Muscle layer of colon (tissue), 2 donors: Measurements from ENCODE around the gene OR6S1.
"Not testable (repeated sequence)": the region's sequence is repeated elsewhere in the genome, so short reads cannot be mapped to it uniquely, and the experiment has no call there.

Experiments used
- H3K27ac ChIP-seq: one replicate; pipeline ENCODE4 v1.7.0; 2013; ENCODE audit warnings: low read depth, mild to moderate bottlenecking, low read length, moderate library complexity
- H3K27me3 ChIP-seq, 2 donors: one replicate each; pipeline ENCODE4 v1.7.0; 2013; ENCODE audit warnings: low read length in 2 of 2, mild to moderate bottlenecking in 2 of 2; ENCODE audit not compliant: insufficient read depth in 2 of 2, control insufficient read depth in 1 of 2
- H3K36me3 ChIP-seq: one replicate; pipeline ENCODE4 v1.7.0; 2013; ENCODE audit warnings: mild to moderate bottlenecking, low read length; ENCODE audit not compliant: insufficient read depth
- H3K4me1 ChIP-seq: one replicate; pipeline ENCODE4 v1.7.0; 2013; ENCODE audit warnings: mild to moderate bottlenecking, low read length; ENCODE audit not compliant: insufficient read depth
- H3K4me3 ChIP-seq, 2 donors: one replicate each; pipeline ENCODE4 v1.7.0; 2013; ENCODE audit warnings: low read length in 2 of 2, low read depth in 1 of 2, mild to moderate bottlenecking in 1 of 2, moderate library complexity in 1 of 2
- H3K9ac ChIP-seq: one replicate; pipeline ENCODE4 v1.7.0; 2013; ENCODE audit warnings: low read length
- H3K9me3 ChIP-seq: one replicate; pipeline ENCODE4 v1.7.0; 2013; ENCODE audit warnings: mild to moderate bottlenecking, low read length
- donor health status: abdominal sarcoma.
- donor health status: Adenocarcinoma of cecum.

Gene OR6S1

GRCh38 chr14:20645481-20645880 lies 4.0 kb upstream of the OR6S1 start:
- no peak overlapping the region for H3K9ac ChIP-seq
- H3K4me1 ChIP-seq: no peaks in the 10 kb centered on the region
- no peaks in the 10 kb centered on the region for H3K9me3 ChIP-seq
- no peak overlapping the region for H3K27ac ChIP-seq
- H3K27me3 ChIP-seq: no peaks in the 10 kb centered on the region
- H3K36me3 ChIP-seq: no peaks in the 10 kb centered on the region
- no peak overlapping the region for H3K4me3 ChIP-seq

- no peak overlapping the region for H3K27ac ChIP-seq
- no peaks in the 10 kb centered on the region for H3K27me3 ChIP-seq
- no peaks in the 10 kb centered on the region for H3K4me1 ChIP-seq
- H3K4me3 ChIP-seq: no peak overlapping the region
- no peak overlapping the region for H3K9ac ChIP-seq
- H3K36me3 ChIP-seq: no peaks in the 10 kb centered on the region
- no peaks in the 10 kb centered on the region for H3K9me3 ChIP-seq
Observed at GRCh38 chr14:20644520-20644919, 3.0 kb upstream of the OR6S1 start.

GRCh38 chr14:20642755-20643154 lies 1.3 kb upstream of the OR6S1 start:
- not testable (repeated sequence) for H3K36me3 ChIP-seq, H3K27ac ChIP-seq, H3K27me3 ChIP-seq, H3K9ac ChIP-seq, H3K4me1 ChIP-seq, H3K4me3 ChIP-seq, H3K9me3 ChIP-seq

DNA sequence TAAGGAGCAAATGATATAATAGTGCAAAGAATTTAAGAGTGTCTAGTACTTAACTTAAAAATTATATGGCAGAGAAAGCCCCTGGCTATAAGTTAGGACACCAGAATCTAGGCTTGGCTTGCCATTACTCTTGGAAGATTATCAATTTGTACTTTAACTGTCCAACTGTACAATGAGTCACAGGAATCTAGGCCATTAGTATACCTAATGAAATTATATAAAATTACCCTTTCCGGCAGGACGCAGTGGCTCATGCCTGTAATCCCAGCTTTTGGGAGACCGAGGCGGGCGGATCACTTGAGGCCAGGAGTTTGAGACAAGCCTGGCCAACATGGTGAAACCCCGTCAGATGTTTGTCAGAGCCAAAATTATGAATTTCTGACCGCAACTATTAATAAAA lies 691 bp upstream of the OR6S1 start:
- Histone ChIP-seq H3K9me3 (no peaks in the 10 kb centered on the region), H3K4me1 (no peaks in the 10 kb centered on the region), H3K9ac (no peak overlapping the region), H3K4me3 (no peak overlapping the region), H3K27me3 (no peaks in the 10 kb centered on the region), H3K27ac (no peak overlapping the region), H3K36me3 (no peaks in the 10 kb centered on the region)

GRCh38 chr14:20632831-20633691 lies 8.4 kb downstream of the OR6S1 start:
- Histone ChIP-seq H3K4me1 (peaks cover 18% of the 10 kb centered on the region), H3K9me3 (no peaks in the 10 kb centered on the region), H3K9ac (no peak overlapping the region), H3K27me3 (peaks cover 0 to 13% of the 10 kb centered on the region in 2 donors), H3K36me3 (no peaks in the 10 kb centered on the region), H3K27ac (no peak overlapping the region), H3K4me3 (peak overlapping the region; percentile 21 to 64)

DNA sequence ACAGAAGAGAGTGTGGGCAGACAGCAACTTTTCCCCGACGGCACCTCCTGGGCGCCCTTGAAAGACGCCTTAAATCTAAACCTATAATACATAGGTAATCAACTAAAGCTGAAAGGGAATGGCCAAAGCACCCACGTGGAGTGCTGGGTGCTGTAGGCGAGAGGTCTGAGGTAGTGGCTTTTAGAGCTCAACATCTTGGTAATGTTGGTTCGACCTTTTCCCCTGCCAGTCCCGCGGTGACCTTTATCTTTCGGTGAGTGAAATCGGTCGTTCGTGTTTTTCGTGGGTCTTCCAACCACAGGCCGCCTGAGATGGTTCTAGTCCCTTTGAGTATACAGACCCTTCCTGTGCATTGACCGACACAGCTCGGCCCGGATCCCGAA lies 9.1 kb downstream of the OR6S1 start:
- H3K9ac ChIP-seq: no peak overlapping the region

GRCh38 chr14:20631880-20632389 lies 9.6 kb downstream of the OR6S1 start:
- Histone ChIP-seq H3K4me1 (peaks cover 18% of the 10 kb centered on the region), H3K27ac (no peak overlapping the region), H3K9me3 (no peaks in the 10 kb centered on the region), H3K4me3 (peak overlapping the region in 1 of 2 donors; percentile 32), H3K27me3 (peaks cover 0 to 13% of the 10 kb centered on the region in 2 donors), H3K36me3 (no peaks in the 10 kb centered on the region), H3K9ac (no peak overlapping the region)

More for the DNA sequence above, 9.1 kb downstream of the OR6S1 start:
- H3K27ac ChIP-seq: no peak overlapping the region
- H3K27me3 ChIP-seq: peaks cover 0 to 13% of the 10 kb centered on the region in 2 donors
- H3K4me3 ChIP-seq: peak overlapping the region in 1 of 2 donors; percentile 64
- no peaks in the 10 kb centered on the region for H3K9me3 ChIP-seq
- H3K36me3 ChIP-seq: no peaks in the 10 kb centered on the region
- peaks cover 18% of the 10 kb centered on the region for H3K4me1 ChIP-seq

DNA sequence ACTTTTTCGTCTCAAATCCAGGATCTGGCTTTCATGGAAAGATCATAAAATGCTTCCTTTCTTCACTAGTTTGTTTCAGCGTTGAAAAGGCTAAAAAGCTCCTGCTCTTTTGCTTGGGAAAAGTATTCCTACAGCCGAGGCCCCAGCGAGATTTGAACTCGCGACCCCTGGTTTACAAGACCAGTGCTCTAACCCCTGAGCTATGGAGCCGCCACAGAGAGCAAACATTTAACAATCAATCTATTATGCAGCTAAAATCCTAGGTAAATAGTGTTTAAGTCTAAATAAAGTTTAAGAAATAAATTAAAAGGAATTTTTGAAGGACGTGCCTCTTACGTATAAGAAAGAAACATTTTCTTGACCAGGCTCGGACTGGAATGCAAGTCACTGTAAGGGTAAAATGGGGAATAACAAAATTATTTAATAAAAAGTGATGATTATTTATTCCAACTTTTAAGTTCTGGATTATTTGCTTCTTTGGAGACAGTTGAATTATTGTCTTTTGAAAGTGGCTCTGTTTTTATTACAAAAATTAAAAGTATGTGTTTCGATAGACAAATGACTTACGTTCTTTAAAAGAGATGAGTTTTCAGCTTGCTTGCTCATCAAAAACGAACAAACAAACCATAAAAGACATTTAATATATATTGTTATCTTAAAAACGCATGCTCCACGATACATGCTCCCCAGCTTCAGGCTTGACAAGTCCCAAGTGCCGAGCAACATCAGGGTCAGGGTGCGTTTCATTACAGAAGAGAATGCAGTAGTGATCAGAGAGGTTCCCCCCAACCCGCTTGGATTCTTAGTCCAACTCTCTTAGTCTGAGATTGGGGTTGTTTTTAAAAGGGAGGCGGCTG lies 10.2 kb downstream of the OR6S1 start:
- Histone ChIP-seq H3K9me3 (no peaks in the 10 kb centered on the region), H3K4me1 (peaks cover 18% of the 10 kb centered on the region), H3K4me3 (peak overlapping the region in 1 of 2 donors; percentile 52), H3K36me3 (no peaks in the 10 kb centered on the region), H3K27ac (no peak overlapping the region), H3K9ac (no peak overlapping the region), H3K27me3 (peaks cover 0 to 13% of the 10 kb centered on the region in 2 donors)

- Histone ChIP-seq H3K36me3 (no peaks in the 10 kb centered on the region), H3K9ac (no peak overlapping the region), H3K27ac (no peak overlapping the region), H3K4me1 (peaks cover 18% of the 10 kb centered on the region), H3K9me3 (no peaks in the 10 kb centered on the region), H3K27me3 (peaks cover 0 to 13% of the 10 kb centered on the region in 2 donors), H3K4me3 (peak overlapping the region in 1 of 2 donors; percentile 52)
Observed at GRCh38 chr14:20630340-20631022, 11.0 kb downstream of the OR6S1 start.

DNA sequence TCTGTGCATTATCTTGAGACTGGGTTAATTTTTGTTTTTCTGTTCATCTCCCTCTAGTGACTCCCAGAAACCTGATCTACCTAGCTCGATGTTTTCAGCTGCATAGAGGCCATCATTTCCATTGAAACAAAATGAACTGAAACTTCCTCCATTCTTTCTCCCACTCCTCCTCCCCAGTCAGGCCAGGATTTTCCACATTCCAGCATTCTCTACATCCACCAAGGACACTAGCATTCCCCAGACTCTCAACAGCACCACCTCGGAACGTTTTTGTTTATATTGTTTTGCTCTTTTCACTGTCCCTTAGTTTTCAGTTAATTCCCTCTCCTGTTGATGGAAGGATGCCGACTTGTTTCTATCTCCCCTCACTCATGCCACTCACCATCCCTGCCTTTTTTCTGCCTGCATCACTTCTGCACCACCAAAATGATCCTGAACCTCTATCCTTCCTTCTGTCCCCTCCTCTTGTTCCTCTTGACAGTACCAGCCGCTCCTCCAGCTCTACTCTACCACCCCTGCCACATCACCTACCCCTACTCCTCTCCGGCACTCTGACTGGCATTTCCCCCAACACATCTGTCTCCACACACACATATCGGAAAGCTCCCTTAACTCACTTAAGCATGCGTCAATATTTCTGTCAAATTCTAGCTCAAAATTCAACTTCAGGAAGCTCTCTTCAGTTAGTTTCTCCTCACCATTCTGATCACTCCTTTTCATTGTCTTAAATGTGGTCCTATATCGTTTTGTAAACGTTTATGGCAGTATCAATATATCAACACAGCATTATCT lies 13.2 kb downstream of the OR6S1 start:
- Histone ChIP-seq H3K36me3 (no peaks in the 10 kb centered on the region), H3K4me1 (peaks cover 18% of the 10 kb centered on the region), H3K9ac (no peak overlapping the region), H3K9me3 (no peaks in the 10 kb centered on the region), H3K27ac (no peak overlapping the region), H3K27me3 (peaks cover under 1 to 13% of the 10 kb centered on the region in 2 donors), H3K4me3 (no peak overlapping the region)
